Measurements from ENCODE around the gene PAX6.

- TF ChIP-seq CTCF (IDR thresholded peaks at IDR 0.05): no peak
- TF ChIP-seq EP300 (IDR thresholded peaks at IDR 0.05): no peak
Observed at GRCh38 chr11:31793264-31793663, 17.9 kb downstream of the PAX6 start.

Data from stomach (tissue), 4 donors.